A549 (cell line): ENCODE results near the gene IL17RC. TPM values are rescaled to one million over a fixed set of nuclear protein-coding genes. Genes with fewer than 3 reads are reported as not detected.

ENCODE experiments used
- ATAC-seq, 2 experiments: fragments of 200-7000 bp in 1 of 2; fragments of >200 bp in 1 of 2; cut with Nextera tagmentation in 1 of 2; cut with Tn5 transposase in 1 of 2; 3 replicates each; pipeline versions ENCODE4 v1.8.0 to v1.9.1; 2018 to 2020; ENCODE audit warnings: mild to moderate bottlenecking in 1 of 2, moderate library complexity in 1 of 2
- CTCF ChIA-PET: fragments of 300-600 bp; sonication (Branson Sonifier 250); formaldehyde crosslinking; extraction: SDS; loops from one replicate; lab custom pipeline; 2021; ENCODE audit warnings: antibody characterized with exemption, inconsistent platforms; lab: Yijun Ruan, JAX
- POLR2A ChIA-PET: fragments of 350-600 bp; formaldehyde crosslinking; extraction: SDS; loops from one replicate; lab custom pipeline; 2021; ENCODE audit warnings: antibody characterized with exemption, inconsistent platforms; lab: Yijun Ruan, JAX
- DNase-seq, 2 experiments: peaks; one replicate each; pipeline versions ENCODE4 v3.0.0 to v3.0.0-alpha.2; 2011 to 2016; ENCODE audit warnings: low read depth in 1 of 2, low spot score in 1 of 2
- FAIRE-seq: peaks from 2 replicates; lab custom pipeline; 2011; peaks lifted over from hg19 to GRCh38; lab: Jason Lieb, UNC
- H3K27ac ChIP-seq, 2 experiments: fragments of >200 bp; sonication (Bioruptor Twin); formaldehyde crosslinking; 3 replicates each; pipeline ENCODE4 v1.5.1; 2016 to 2017
- H3K4me1 ChIP-seq: fragments of >200 bp; sonication (Bioruptor Twin); formaldehyde crosslinking; 3 replicates; pipeline ENCODE4 v1.6.1; 2016
- H3K4me2 ChIP-seq: fragments of >200 bp; sonication (Bioruptor Twin); formaldehyde crosslinking; 3 replicates; pipeline ENCODE4 v1.6.1; 2016
- H3K4me3 ChIP-seq: fragments of >200 bp; sonication (Bioruptor Twin); formaldehyde crosslinking; 3 replicates; pipeline ENCODE4 v1.5.1; 2016
- H3K9me3 ChIP-seq: fragments of >200 bp; sonication (Bioruptor Twin); formaldehyde crosslinking; 3 replicates; pipeline ENCODE4 v1.6.1; 2016
- CHD2 ChIP-seq: fragments of 150-350 bp; IDR thresholded peaks from 2 replicates; pipeline ENCODE4 v1.6.1; 2014; ENCODE audit warnings: low read length; ENCODE audit not compliant: partially characterized antibody
- EHF ChIP-seq: fragments of 250-450 bp; sonication (Bioruptor Pico); IDR thresholded peaks from 2 replicates; pipeline ENCODE4 v1.5.0; 2020; ENCODE audit warnings: mild to moderate bottlenecking
- EHMT2 ChIP-seq: fragments of 200-600 bp; sonication (generic); IDR thresholded peaks from 2 replicates; pipeline ENCODE4 v1.6.1; 2016; ENCODE audit warnings: antibody characterized with exemption, low read depth, mild to moderate bottlenecking, moderate library complexity
- EP300 ChIP-seq, 2 experiments: fragments of >200 bp; sonication (Bioruptor Twin); formaldehyde crosslinking; IDR thresholded peaks; 2 replicates in 1 of 2; 3 replicates in 1 of 2; pipeline ENCODE4 v1.6.1; 2016 to 2017
- FOSL2 ChIP-seq, 2 experiments: fragments of 450-650 bp in 1 of 2; fragments of >200 bp in 1 of 2; sonication (Bioruptor Twin) in 1 of 2; formaldehyde crosslinking; IDR thresholded peaks; 2 replicates each; pipeline versions ENCODE4 v1.5.0 to v1.6.1; 2016 to 2020; ENCODE audit warnings: mild to moderate bottlenecking in 1 of 2, moderate library complexity in 1 of 2
- FOXS1 ChIP-seq: fragments of 250-450 bp; sonication (Bioruptor Pico); IDR thresholded peaks from 2 replicates; pipeline ENCODE4 v1.5.0; 2020; ENCODE audit warnings: mild to moderate bottlenecking, moderate library complexity
- GATA3 ChIP-seq: IDR thresholded peaks from 2 replicates; pipeline ENCODE4 v1.6.1; 2012; ENCODE audit warnings: borderline replicate concordance
- HDAC2 ChIP-seq: fragments of 200-600 bp; sonication (generic); IDR thresholded peaks from 2 replicates; pipeline ENCODE4 v1.6.1; 2016
- HOXA7 ChIP-seq: fragments of 250-450 bp; sonication (Bioruptor Pico); IDR thresholded peaks from 2 replicates; pipeline ENCODE4 v1.5.0; 2020; ENCODE audit warnings: mild to moderate bottlenecking, moderate library complexity
- KDM1A ChIP-seq: fragments of 200-600 bp; sonication (generic); IDR thresholded peaks from 2 replicates; pipeline ENCODE4 v1.6.1; 2016; ENCODE audit warnings: low read depth, mild to moderate bottlenecking
- KDM5A ChIP-seq: fragments of 200-600 bp; sonication (generic); IDR thresholded peaks from 2 replicates; pipeline ENCODE4 v1.6.1; 2016; ENCODE audit warnings: antibody characterized with exemption, mild to moderate bottlenecking
- MYC ChIP-seq: IDR thresholded peaks from 2 replicates; pipeline ENCODE4 v1.6.1; 2012; ENCODE audit warnings: mild to moderate bottlenecking, inconsistent platforms, low read length, improper control_type of control experiment, borderline replicate concordance
- NFE2L2 ChIP-seq: fragments of 150-350 bp; conservative IDR thresholded peaks from 2 replicates; pipeline ENCODE4 v1.6.1; 2014; ENCODE audit warnings: low read length
- PHF8 ChIP-seq: fragments of 200-600 bp; sonication (generic); IDR thresholded peaks from 2 replicates; pipeline ENCODE4 v1.6.1; 2016; ENCODE audit warnings: low read depth, mild to moderate bottlenecking, antibody characterized with exemption, moderate library complexity, borderline replicate concordance
- POLR2AphosphoS2 ChIP-seq: conservative IDR thresholded peaks from 2 replicates; pipeline ENCODE4 v1.6.1; 2012; ENCODE audit warnings: low read length, improper control_type of control experiment, inconsistent platforms
- RAD21 ChIP-seq, 2 experiments: fragments of >200 bp in 1 of 2; sonication (Bioruptor Twin) in 1 of 2; formaldehyde crosslinking in 1 of 2; IDR thresholded peaks in 1 of 2; conservative IDR thresholded peaks in 1 of 2; 2 replicates in 1 of 2; 3 replicates in 1 of 2; pipeline ENCODE4 v1.6.1; 2012 to 2018; ENCODE audit warnings: inconsistent platforms in 1 of 2
- RARB ChIP-seq: fragments of 250-450 bp; sonication (Bioruptor Pico); IDR thresholded peaks from 2 replicates; pipeline ENCODE4 v1.8.0; 2021; ENCODE audit warnings: mild to moderate bottlenecking, moderate library complexity
- RCOR1 ChIP-seq: fragments of 150-350 bp; IDR thresholded peaks from 2 replicates; pipeline ENCODE4 v1.6.1; 2014; ENCODE audit warnings: antibody characterized with exemption, low read length, low read depth
- RNF2 ChIP-seq: fragments of 200-600 bp; sonication (generic); IDR thresholded peaks from 2 replicates; pipeline ENCODE4 v1.6.1; 2016; ENCODE audit warnings: low read depth, mild to moderate bottlenecking, antibody characterized with exemption, moderate library complexity, borderline replicate concordance
- SMC3 ChIP-seq: fragments of >200 bp; sonication (Bioruptor Twin); formaldehyde crosslinking; IDR thresholded peaks from 3 replicates; pipeline ENCODE4 v1.6.1; 2018; ENCODE audit warnings: inconsistent platforms
- SREBF2 ChIP-seq: fragments of 450-650 bp; IDR thresholded peaks from 2 replicates; pipeline ENCODE4 v1.6.1; 2014; ENCODE audit warnings: mild to moderate bottlenecking, moderate library complexity
- TFCP2L1 ChIP-seq: fragments of 250-450 bp; sonication (Bioruptor Pico); IDR thresholded peaks from 2 replicates; pipeline ENCODE4 v1.5.0; 2021; ENCODE audit warnings: mild to moderate bottlenecking
- TP53 ChIP-seq: fragments of 250-450 bp; sonication (Bioruptor Pico); IDR thresholded peaks from 2 replicates; pipeline ENCODE4 v1.5.0; 2021; ENCODE audit warnings: mild to moderate bottlenecking, moderate library complexity
- ZC3H11A ChIP-seq: fragments of 450-650 bp; IDR thresholded peaks from 2 replicates; pipeline ENCODE4 v1.6.1; 2014; ENCODE audit warnings: antibody characterized with exemption, mild to moderate bottlenecking
- ZFP36 ChIP-seq: fragments of 450-650 bp; IDR thresholded peaks from 2 replicates; pipeline ENCODE4 v1.6.1; 2014; ENCODE audit warnings: borderline replicate concordance; ENCODE audit not compliant: partially characterized antibody
- ZNF302 ChIP-seq: fragments of 250-450 bp; sonication (Bioruptor Pico); IDR thresholded peaks from 2 replicates; pipeline ENCODE4 v1.9.0; 2021; ENCODE audit warnings: inconsistent platforms, mild to moderate bottlenecking, moderate library complexity
- WGBS: methylation state at CpG from one replicate; pipeline ENCODE4 v1.1.6; 2017; ENCODE audit errors: missing lambda C conversion rate; 5-methylcytosine and 5-hydroxymethylcytosine counted together
- polyA plus RNA-seq, 4 experiments: library from polyadenylated mRNA; depleted of rRNA in 3 of 4; stranded (reverse); fragments of >200 nt; fragmentation: RNase III in 1 of 4; extraction: RNeasy Plus Mini Kit Qiagen cat#74134 plus additional on column Dnase treatment in 1 of 4; gene quantifications; 2 replicates in 3 of 4; 3 replicates in 1 of 4; pipeline ENCODE4 v1.2.3, GENCODE V29; 2011 to 2017
- TF ChIP-seq, protein P1 (sequence below): fragments of 250-450 bp; sonication (Bioruptor Pico); IDR thresholded peaks from 2 replicates; pipeline ENCODE4 v1.5.0; 2020; ENCODE audit warnings: low read depth, mild to moderate bottlenecking, moderate library complexity
- TF ChIP-seq, protein P2 (sequence below): IDR thresholded peaks from 2 replicates; pipeline ENCODE4 v1.6.1; 2012

IL17RC gene
- polyA plus RNA-seq, 2 of the 4 experiments (the other 2 are of a cell fraction): 7.7 to 9.4 TPM

DNA sequence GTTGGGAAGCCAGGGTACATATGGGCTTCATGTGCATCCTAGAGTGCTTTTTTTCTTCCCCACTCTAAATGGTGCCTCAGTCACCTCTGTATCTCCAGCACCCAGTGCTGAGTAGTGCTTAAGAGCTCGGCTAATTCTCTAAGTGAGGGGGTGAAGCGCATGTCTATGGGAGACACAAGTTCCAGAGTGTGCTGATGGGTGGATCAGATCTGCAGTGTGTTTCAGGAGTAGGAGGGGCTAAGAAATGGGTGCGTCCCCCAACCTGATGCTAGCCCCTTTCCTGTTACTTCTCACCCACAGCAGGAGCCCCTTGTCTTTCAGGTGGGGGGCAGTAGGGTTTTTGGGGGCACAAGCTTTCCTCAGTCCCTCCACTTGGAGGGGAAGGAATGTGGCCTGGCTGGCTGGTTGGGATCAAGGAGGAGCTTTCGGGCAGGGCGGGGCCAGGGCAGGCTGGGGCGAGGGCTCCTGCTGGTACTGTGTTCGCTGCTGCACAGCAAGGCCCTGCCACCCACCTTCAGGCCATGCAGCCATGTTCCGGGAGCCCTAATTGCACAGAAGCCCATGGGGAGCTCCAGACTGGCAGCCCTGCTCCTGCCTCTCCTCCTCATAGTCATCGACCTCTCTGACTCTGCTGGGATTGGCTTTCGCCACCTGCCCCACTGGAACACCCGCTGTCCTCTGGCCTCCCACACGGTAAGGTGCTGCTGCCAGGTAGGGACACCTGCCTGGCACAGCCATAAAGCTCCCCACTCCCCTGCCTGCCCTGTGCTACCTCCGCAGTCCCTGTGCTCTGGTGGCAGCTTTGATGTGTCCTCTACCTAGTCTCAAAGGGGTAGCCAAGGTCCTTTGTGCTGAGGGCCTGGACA is 14.3 kb upstream of the IL17RC start, which contains the start of gene IL17RE:
IL17RE (plus strand) TSS at position 477 of the 866 bp plus-strand sequence; CDS start at position 562, 85 bp downstream.
- Histone ChIP-seq H3K9me3 (no peaks in the 10 kb centered on the region), H3K4me3 (no peak within 1 kb of the TSS), H3K4me1 (peaks cover 33% of the 10 kb centered on the region), H3K4me2 (peak within 1 kb of the TSS; percentile 29; the same call in 2 of the 3 replicates)
- 84% methylated on average over 10 of the region's 13 CpGs for WGBS
- POLR2A ChIA-PET: interaction anchor here (0.5 to 0.9 kb wide), 2 partner anchors 9 to 12 kb away, joined by 3 read pairs; no protein-coding TSS in a partner anchor
- DNase-seq: no peak
- no peak for TF ChIP-seq CHD2
- no peak for TF ChIP-seq RAD21 (conservative IDR thresholded peaks at IDR 0.05 in 1 of 2, IDR thresholded peaks at IDR 0.05 in 1 of 2)
- TF ChIP-seq, protein P1, sequence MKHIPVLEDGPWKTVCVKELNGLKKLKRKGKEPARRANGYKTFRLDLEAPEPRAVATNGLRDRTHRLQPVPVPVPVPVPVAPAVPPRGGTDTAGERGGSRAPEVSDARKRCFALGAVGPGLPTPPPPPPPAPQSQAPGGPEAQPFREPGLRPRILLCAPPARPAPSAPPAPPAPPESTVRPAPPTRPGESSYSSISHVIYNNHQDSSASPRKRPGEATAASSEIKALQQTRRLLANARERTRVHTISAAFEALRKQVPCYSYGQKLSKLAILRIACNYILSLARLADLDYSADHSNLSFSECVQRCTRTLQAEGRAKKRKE: no peak
- TF ChIP-seq KDM1A: no peak
- TF ChIP-seq POLR2AphosphoS2: no peak
- no peak for TF ChIP-seq RNF2
- TF ChIP-seq EP300 (IDR thresholded peaks at IDR 0.05): no peak
- no peak for TF ChIP-seq KDM5A
- no peak for TF ChIP-seq ZC3H11A
- TF ChIP-seq TP53: no peak
- TF ChIP-seq PHF8: no peak
- TF ChIP-seq ZNF302 (CRISPR knock-in tag): no peak
- no peak for TF ChIP-seq EHF (CRISPR knock-in tag)
- no peak for TF ChIP-seq HDAC2
- TF ChIP-seq FOXS1 (CRISPR knock-in tag): no peak
- TF ChIP-seq SMC3: no peak
- TF ChIP-seq RCOR1: no peak
- TF ChIP-seq GATA3: no peak
- TF ChIP-seq, all 56 proteins: peak for 0
- ATAC-seq: peak; percentile 20 to 33; a peak in 3 of 6 replicates
- CTCF ChIA-PET: interaction anchor here (1.0 to 3.9 kb wide), 9 partner anchors 10 to 54 kb away, joined by 3 to 18 read pairs (median 5); partner anchors contain the start of gene CRELD1
- H3K27ac ChIP-seq: peak within 1 kb of the TSS in 1 of 2 experiments; percentile 67; a peak in 3 of 6 replicates
- FAIRE-seq: no peak

DNA sequence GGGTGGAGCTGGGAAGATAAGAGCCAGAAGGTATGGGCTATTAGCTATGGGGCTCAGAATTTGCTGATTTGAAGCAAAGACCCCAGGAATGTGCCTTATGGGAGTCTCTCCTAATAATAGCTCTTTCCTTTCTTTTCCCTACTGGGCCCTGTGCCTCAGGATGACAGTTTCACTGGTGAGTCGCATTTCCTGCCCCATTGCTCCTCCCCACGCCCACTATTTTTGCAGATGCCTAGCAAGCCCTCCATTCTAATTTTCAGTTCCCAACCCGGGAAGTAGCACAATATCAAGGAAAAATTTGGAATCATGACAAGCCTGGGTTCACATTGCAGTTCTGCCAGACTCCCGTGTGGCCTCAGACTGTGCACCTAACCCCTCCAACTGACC is 13.7 kb upstream of the IL17RC start:
- 41% methylated on average over 4 of the region's 4 CpGs for WGBS
- peak overlapping the region in 1 of 2 experiments; percentile 67; a peak in 3 of 6 replicates for H3K27ac ChIP-seq
- no peak for FAIRE-seq
- peaks cover 27% of the 10 kb centered on the region for H3K4me1 ChIP-seq
- POLR2A ChIA-PET: interaction anchor here (0.9 kb wide), 1 partner anchor 12 kb away, joined by 3 read pairs; no protein-coding TSS in a partner anchor
- TF ChIP-seq MYC (no peak), KDM5A (no peak), FOXS1 (CRISPR knock-in tag) (no peak), SREBF2 (no peak), CHD2 (no peak), TFCP2L1 (CRISPR knock-in tag) (no peak), NFE2L2 (no peak), FOSL2 (IDR thresholded peaks at IDR 0.05) (no peak), FOSL2 (CRISPR knock-in tag; IDR thresholded peaks at IDR 0.05) (no peak), GATA3 (no peak), HOXA7 (no peak), EHMT2 (no peak), ZFP36 (no peak), RARB (CRISPR knock-in tag) (no peak), SMC3 (no peak)
- TF ChIP-seq, protein P2, sequence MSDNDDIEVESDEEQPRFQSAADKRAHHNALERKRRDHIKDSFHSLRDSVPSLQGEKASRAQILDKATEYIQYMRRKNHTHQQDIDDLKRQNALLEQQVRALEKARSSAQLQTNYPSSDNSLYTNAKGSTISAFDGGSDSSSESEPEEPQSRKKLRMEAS: no peak
- TF ChIP-seq, all 56 proteins: peak for 0
- Histone ChIP-seq H3K4me2 (peak overlapping the region; percentile 29; the same call in 1 of the 3 replicates), H3K4me3 (no peak overlapping the region), H3K9me3 (no peaks in the 10 kb centered on the region)
- CTCF ChIA-PET: interaction anchor here (1.0 to 3.9 kb wide), 8 partner anchors 10 to 43 kb away, joined by 3 to 18 read pairs (median 5); partner anchors contain the start of gene CRELD1
- ATAC-seq (peak in 1 of 2 experiments; percentile 42; a peak in 3 of 6 replicates), DNase-seq (no peak)
